Left ventricle myocardium superior (tissue), 1 donor: ENCODE data around the gene MED25. TPM values are rescaled to one million over a fixed set of nuclear protein-coding genes. Genes with fewer than 3 reads are reported as not detected.

ENCODE experiments used
- ATAC-seq: fragments of 200-7000 bp; cut with Tn5 transposase; one replicate; pipeline ENCODE4 v1.9.1; 2020; ENCODE audit warnings: mild to moderate bottlenecking, moderate library complexity
- DNase-seq: peaks from one replicate; pipeline ENCODE4 v3.0.0-alpha.2; 2020
- intact Hi-C: fragments of 100-400 bp; cut with micrococcal nuclease; formaldehyde crosslinking; loops from one replicate; pipeline ENCODE4 v1.11.0; 2022
- long read RNA-seq: library from polyadenylated mRNA; unstranded; transcript quantifications from one replicate; pipeline ENCODE4 v2.0.0, GENCODE V29; 2021
- total RNA-seq: library from RNA; stranded (reverse); fragmentation: NEBNext Ultra II Directional; extraction: Animal tissue kit (Norgen Biotek cat#: 25700); gene quantifications from one replicate; pipeline ENCODE4 v1.2.1, GENCODE V29; 2021
- donor health status: DM: no; HTN: yes; CAD: no; lungs with severe emphysema.

The MED25 gene
- 68.5 TPM for total RNA-seq
- long read RNA-seq, partial matches to known transcripts: 32 of 43 reads
- long read RNA-seq, other reads (novel, unspliced or antisense): 6 of 43 reads

GRCh38 chr19:49817964-49818648 is at the start of gene MED25:
Gene MED25, plus strand, starts transcription at chr19:49818289. Its CDS starts 53 bp downstream, at chr19:49818342.
- DNase-seq: peak; percentile 93
- ATAC-seq: peak; percentile 72
- intact Hi-C loops: no loop called here

GRCh38 chr19:49770529-49770928 is 47.6 kb upstream of the MED25 start:
- no peak for DNase-seq
- intact Hi-C loops: no loop called here
- no peak for ATAC-seq

GRCh38 chr19:49771674-49772139 is 46.4 kb upstream of the MED25 start:
- DNase-seq (no peak), ATAC-seq (no peak)
- intact Hi-C loops: no loop called here

- DNase-seq: no peak
- ATAC-seq: no peak
- intact Hi-C loops: no loop called here
These were observed 45.1 kb upstream of the MED25 start for GRCh38 chr19:49772850-49773432.

GRCh38 chr19:49773663-49774350 is 44.3 kb upstream of the MED25 start:
- intact Hi-C loops: no loop called here
- DNase-seq (no peak), ATAC-seq (no peak)

GRCh38 chr19:49774969-49775368 is 43.1 kb upstream of the MED25 start:
- intact Hi-C loops: no loop called here
- DNase-seq: no peak
- no peak for ATAC-seq

- DNase-seq (no peak), ATAC-seq (no peak)
- intact Hi-C loops: no loop called here
These were observed 42.2 kb upstream of the MED25 start for GRCh38 chr19:49775742-49776370.

- DNase-seq (no peak), ATAC-seq (no peak)
These were observed 41.7 kb upstream of the MED25 start for GRCh38 chr19:49776371-49776764.

GRCh38 chr19:49779731-49780555 is 38.1 kb upstream of the MED25 start:
- intact Hi-C loops: no loop called here
- ATAC-seq (peak; percentile 32), DNase-seq (no peak)

More at GRCh38 chr19:49776371-49776764, 41.7 kb upstream of the MED25 start:
- intact Hi-C loops: no loop called here

- ATAC-seq (no peak), DNase-seq (no peak)
- intact Hi-C loops: no loop called here
These were observed 37.2 kb upstream of the MED25 start for GRCh38 chr19:49780861-49781260.

GRCh38 chr19:49781394-49781793 is 36.7 kb upstream of the MED25 start:
- intact Hi-C loops: no loop called here
- DNase-seq (no peak), ATAC-seq (peak; percentile 24)

GRCh38 chr19:49782515-49782914 is 35.6 kb upstream of the MED25 start:
- no peak for DNase-seq
- no peak for ATAC-seq
- intact Hi-C loops: no loop called here

GRCh38 chr19:49786376-49786820 is 31.7 kb upstream of the MED25 start:
- intact Hi-C loops: no loop called here
- peak; percentile 6 for ATAC-seq
- DNase-seq: no peak

GRCh38 chr19:49787746-49788145 is 30.3 kb upstream of the MED25 start:
- ATAC-seq: no peak
- DNase-seq: no peak
- intact Hi-C loops: no loop called here

GRCh38 chr19:49788857-49789256 is 29.2 kb upstream of the MED25 start:
- DNase-seq: no peak
- no peak for ATAC-seq
- intact Hi-C loops: no loop called here

GRCh38 chr19:49790866-49791265 is 27.2 kb upstream of the MED25 start:
- DNase-seq: peak; percentile 72
- peak; percentile 83 for ATAC-seq
- intact Hi-C loops: no loop called here

- ATAC-seq (no peak), DNase-seq (no peak)
- intact Hi-C loops: no loop called here
These were observed 26.2 kb upstream of the MED25 start for GRCh38 chr19:49791776-49792445.

- intact Hi-C loops: no loop called here
- DNase-seq: no peak
These were observed 25.1 kb upstream of the MED25 start for GRCh38 chr19:49792829-49793560.

More at GRCh38 chr19:49792829-49793560, 25.1 kb upstream of the MED25 start:
- no peak for ATAC-seq
